Neural cell (in vitro differentiated cells): ENCODE results near the gene CDH5. TPM values are rescaled to one million over a fixed set of nuclear protein-coding genes. Genes with fewer than 3 reads are reported as not detected.

Experiments
- H2AFZ ChIP-seq: fragments of 200-600, 300-800 bp; sonication (generic), shearing (Covaris generic); 2 replicates; pipeline ENCODE4 v1.6.0; 2014; ENCODE audit warnings: low read depth, mild to moderate bottlenecking, antibody characterized with exemption, low read length, moderate library complexity
- H3F3A ChIP-seq: fragments of 200-600 bp; shearing (Covaris generic); 2 replicates; pipeline ENCODE4 v1.6.1; 2016; ENCODE audit warnings: mild to moderate bottlenecking, moderate library complexity, mixed read lengths, antibody characterized with exemption, low read length; ENCODE audit not compliant: insufficient read depth, poor library complexity, severe bottlenecking
- H3K27ac ChIP-seq: fragments of 200-600, 300-800 bp; sonication (generic), shearing (Covaris generic); 2 replicates; pipeline ENCODE4 v1.5.1; 2014; ENCODE audit warnings: mild to moderate bottlenecking, low read length, moderate library complexity
- H3K27me3 ChIP-seq: fragments of 300-800, 200-600 bp; sonication (generic), shearing (Covaris generic); 2 replicates; pipeline ENCODE4 v1.6.0; 2014; ENCODE audit warnings: mild to moderate bottlenecking, low read depth, low read length, moderate library complexity; ENCODE audit not compliant: insufficient read depth
- H3K36me3 ChIP-seq: fragments of 300-800, 200-600 bp; sonication (generic), shearing (Covaris generic); 2 replicates; pipeline ENCODE4 v1.5.1; 2014; ENCODE audit warnings: mild to moderate bottlenecking, antibody characterized with exemption, low read length, moderate library complexity; ENCODE audit not compliant: insufficient read depth
- H3K4me2 ChIP-seq: fragments of 300-800, 200-600 bp; sonication (generic), shearing (Covaris generic); 2 replicates; pipeline ENCODE4 v1.6.0; 2014; ENCODE audit warnings: mild to moderate bottlenecking, low read length
- H3K4me3 ChIP-seq: fragments of 300-800, 200-600 bp; sonication (generic), shearing (Covaris generic); 2 replicates; pipeline ENCODE4 v1.5.1; 2014; ENCODE audit warnings: mild to moderate bottlenecking, low read length, moderate library complexity
- H3K79me2 ChIP-seq: fragments of 200-600 bp; shearing (Covaris generic); replicated peaks from 2 replicates; pipeline ENCODE4 v1.6.0; 2014; ENCODE audit warnings: mild to moderate bottlenecking, low read length, moderate library complexity; ENCODE audit not compliant: insufficient read depth
- H3K9ac ChIP-seq: fragments of 300-800, 200-600 bp; sonication (generic), shearing (Covaris generic); 2 replicates; pipeline ENCODE4 v1.6.1; 2016; ENCODE audit warnings: mild to moderate bottlenecking, low read length, mixed read lengths
- H3K9me2 ChIP-seq: fragments of 200-600 bp; shearing (Covaris generic); 2 replicates; pipeline ENCODE4 v1.6.1; 2016; ENCODE audit warnings: mild to moderate bottlenecking, low read length, mixed read lengths; ENCODE audit not compliant: insufficient read depth
- H3K9me3 ChIP-seq: fragments of 200-600, 300-800 bp; sonication (generic), shearing (Covaris generic); 2 replicates; pipeline ENCODE4 v1.6.1; 2016; ENCODE audit warnings: mild to moderate bottlenecking, mixed run types, low read length, moderate library complexity, mixed read lengths
- H4K20me1 ChIP-seq: fragments of 200-600 bp; shearing (Covaris generic); 2 replicates; pipeline ENCODE4 v1.6.1; 2016; ENCODE audit warnings: mild to moderate bottlenecking, mixed run types; ENCODE audit not compliant: insufficient read depth
- CTCF ChIP-seq: fragments of 450-650 bp; IDR thresholded peaks from 2 replicates; pipeline ENCODE4 v1.5.1; 2014; ENCODE audit warnings: antibody characterized with exemption, mild to moderate bottlenecking, moderate library complexity; ENCODE audit not compliant: poor library complexity, severe bottlenecking
- EP300 ChIP-seq: fragments of 450-650 bp; conservative IDR thresholded peaks from 2 replicates; pipeline ENCODE4 v1.6.1; 2014; ENCODE audit warnings: antibody characterized with exemption, mild to moderate bottlenecking, moderate library complexity; ENCODE audit not compliant: poor library complexity, severe bottlenecking
- EZH2 ChIP-seq: fragments of 200-600, 300-800 bp; shearing (Covaris generic), sonication (generic); IDR thresholded peaks from 2 replicates; pipeline ENCODE4 v1.6.1; 2014; ENCODE audit warnings: antibody characterized with exemption, low read length, borderline replicate concordance, mild to moderate bottlenecking; ENCODE audit not compliant: insufficient read depth, poor library complexity, severe bottlenecking
- MXI1 ChIP-seq: fragments of 450-650 bp; conservative IDR thresholded peaks from 2 replicates; pipeline ENCODE4 v1.6.1; 2014; ENCODE audit warnings: antibody characterized with exemption, mild to moderate bottlenecking; ENCODE audit not compliant: poor library complexity, severe bottlenecking
- POLR2AphosphoS5 ChIP-seq: IDR thresholded peaks from 2 replicates; pipeline ENCODE4 v1.6.1; 2012
- RAD21 ChIP-seq: fragments of 450-650 bp; conservative IDR thresholded peaks from 2 replicates; pipeline ENCODE4 v1.6.1; 2014; ENCODE audit warnings: antibody characterized with exemption, mild to moderate bottlenecking, moderate library complexity
- REST ChIP-seq: IDR thresholded peaks from 2 replicates; pipeline ENCODE4 v1.6.1; 2012; ENCODE audit warnings: borderline replicate concordance
- SMC3 ChIP-seq: fragments of 450-650 bp; conservative IDR thresholded peaks from 2 replicates; pipeline ENCODE4 v1.6.1; 2014; ENCODE audit warnings: antibody characterized with exemption, mild to moderate bottlenecking, moderate library complexity; ENCODE audit not compliant: poor library complexity
- TAF1 ChIP-seq: IDR thresholded peaks from 2 replicates; pipeline ENCODE4 v1.6.1; 2012; ENCODE audit warnings: low read depth
- polyA plus RNA-seq: library from polyadenylated mRNA; depleted of rRNA; stranded (reverse); fragments of >200 nt; gene quantifications from 2 replicates; pipeline ENCODE4 v1.2.3, GENCODE V29; 2014

CDH5 gene
- polyA plus RNA-seq, 1 donor from 2014 or later: not detected

GRCh38 chr16:66426112-66427035 lies 59.9 kb downstream of the CDH5 start:
- H3K36me3 ChIP-seq: no peaks in the 10 kb centered on the region
- H3K27ac ChIP-seq: no peak overlapping the region
- no peaks in the 10 kb centered on the region for H3F3A ChIP-seq
- no peak overlapping the region for H3K4me2 ChIP-seq
- peaks cover 5% of the 10 kb centered on the region for H3K9me3 ChIP-seq
- peak overlapping the region; percentile 64 for H3K4me3 ChIP-seq
- H3K79me2 ChIP-seq: no peaks in the 10 kb centered on the region
- peaks cover 55% of the 10 kb centered on the region for H3K27me3 ChIP-seq
- H3K9ac ChIP-seq: peak overlapping the region; percentile 36
- no peaks in the 10 kb centered on the region for H4K20me1 ChIP-seq
- TF ChIP-seq RAD21: no peak
- TF ChIP-seq EZH2: no peak
- TF ChIP-seq TAF1: no peak
- no peak for TF ChIP-seq MXI1
- no peak for TF ChIP-seq POLR2AphosphoS5
- no peak for TF ChIP-seq SMC3
- TF ChIP-seq REST: no peak
- TF ChIP-seq CTCF: no peak
- no peak for TF ChIP-seq EP300
- H3K9me2 ChIP-seq: no peaks in the 10 kb centered on the region
- H2AFZ ChIP-seq: peak overlapping the region; percentile 4

GRCh38 chr16:66427036-66427860 lies 60.8 kb downstream of the CDH5 start, which contains the start of gene BEAN1:
TSS of gene BEAN1 (plus strand) at chr16:66427295. CDS start at chr16:66437677, 10,382 bp downstream.
- Histone ChIP-seq H2AFZ (peak within 1 kb of the TSS; percentile 4), H3K36me3 (no peaks in the 10 kb centered on the region), H3K27ac (no peak within 1 kb of the TSS), H4K20me1 (no peaks in the 10 kb centered on the region), H3F3A (no peaks in the 10 kb centered on the region), H3K9me2 (no peaks in the 10 kb centered on the region), H3K4me2 (no peak within 1 kb of the TSS), H3K27me3 (peaks cover 55% of the 10 kb centered on the region), H3K9me3 (peaks cover 5% of the 10 kb centered on the region), H3K4me3 (peak within 1 kb of the TSS; percentile 66), H3K9ac (peak within 1 kb of the TSS; percentile 42), H3K79me2 (no peaks in the 10 kb centered on the region)
- TF ChIP-seq RAD21 (no peak), CTCF (no peak), EP300 (no peak), MXI1 (no peak), TAF1 (no peak), REST (no peak), EZH2 (no peak), POLR2AphosphoS5 (no peak), SMC3 (no peak)
